OCI-LY1 (cell line): ENCODE measurements around the gene FGF11.
A peak's percentile ranks its signal among the peaks of the same experiment; 100 is the strongest.

Experiments
- H2AFZ ChIP-seq: fragments of 200-600 bp; sonication (generic), shearing (Covaris generic); 2 replicates; pipeline ENCODE4 v1.6.0; 2014; ENCODE audit warnings: antibody characterized with exemption, mild to moderate bottlenecking, low read length
- H3F3A ChIP-seq: fragments of 200-600 bp; sonication (generic), shearing (Covaris generic); 2 replicates; pipeline ENCODE4 v1.6.0; 2014; ENCODE audit warnings: mild to moderate bottlenecking, antibody characterized with exemption, low read length, moderate library complexity; ENCODE audit not compliant: insufficient read depth
- H3K27ac ChIP-seq: fragments of 200-600 bp; sonication (generic); 2 replicates; pipeline ENCODE4 v1.5.1; 2014; ENCODE audit warnings: low read length, mixed run types, mild to moderate bottlenecking, low read depth; ENCODE audit not compliant: poor library complexity, severe bottlenecking
- H3K27me3 ChIP-seq: fragments of 200-600 bp; sonication (generic); 2 replicates; pipeline ENCODE4 v1.6.0; 2014; ENCODE audit warnings: antibody characterized with exemption, mild to moderate bottlenecking, low read length, moderate library complexity; ENCODE audit not compliant: insufficient read depth
- H3K36me3 ChIP-seq: fragments of 200-600 bp; sonication (generic); 2 replicates; pipeline ENCODE4 v1.6.1; 2014; ENCODE audit warnings: mild to moderate bottlenecking, antibody characterized with exemption, low read length, moderate library complexity, mixed read lengths; ENCODE audit not compliant: insufficient read depth
- H3K4me1 ChIP-seq: fragments of 200-600 bp; sonication (generic); 2 replicates; pipeline ENCODE4 v1.5.1; 2014; ENCODE audit warnings: mild to moderate bottlenecking, low read length, moderate library complexity; ENCODE audit not compliant: insufficient read depth, severe bottlenecking
- H3K4me2 ChIP-seq: fragments of 200-600 bp; sonication (generic), shearing (Covaris generic); 2 replicates; pipeline ENCODE4 v1.6.1; 2014; ENCODE audit warnings: low read length
- H3K4me3 ChIP-seq: fragments of 200-600 bp; sonication (generic); 2 replicates; pipeline ENCODE4 v1.5.1; 2014; ENCODE audit warnings: low read length, low read depth, mild to moderate bottlenecking, mixed read lengths; ENCODE audit not compliant: poor library complexity, severe bottlenecking
- H3K79me2 ChIP-seq: fragments of 200-600 bp; shearing (Covaris generic); 2 replicates; pipeline ENCODE4 v1.6.1; 2016; ENCODE audit warnings: mixed run types, low read length, mixed read lengths; ENCODE audit not compliant: insufficient read depth
- H3K9ac ChIP-seq: fragments of 200-600 bp; sonication (generic), shearing (Covaris generic); 2 replicates; pipeline ENCODE4 v1.6.1; 2014; ENCODE audit warnings: mild to moderate bottlenecking, low read length, mixed read lengths
- H3K9me2 ChIP-seq: fragments of 200-600 bp; sonication (generic), shearing (Covaris generic); 2 replicates; pipeline ENCODE4 v1.6.1; 2014; ENCODE audit warnings: low read depth, mild to moderate bottlenecking, low read length, mixed read lengths
- H3K9me3 ChIP-seq: fragments of 200-600 bp; shearing (Covaris generic); 2 replicates; pipeline ENCODE4 v1.6.1; 2014; ENCODE audit warnings: low read length, mixed read lengths
- H4K20me1 ChIP-seq: fragments of 200-600 bp; sonication (generic), shearing (Covaris generic); 2 replicates; pipeline ENCODE4 v1.6.0; 2016; ENCODE audit warnings: mild to moderate bottlenecking, low read length; ENCODE audit not compliant: insufficient read depth
- CTCF ChIP-seq: fragments of 200-600 bp; sonication (generic), shearing (Covaris generic); IDR thresholded peaks from 2 replicates; pipeline ENCODE4 v1.5.1; 2017; ENCODE audit warnings: mild to moderate bottlenecking, antibody characterized with exemption, low read length, moderate library complexity, mixed read lengths
- EZH2 ChIP-seq: fragments of 200-600 bp; sonication (generic), shearing (Covaris generic); IDR thresholded peaks from 2 replicates; pipeline ENCODE4 v1.8.0; 2017; ENCODE audit warnings: borderline replicate concordance, mixed run types, mild to moderate bottlenecking, antibody characterized with exemption, low read length, moderate library complexity, mixed read lengths

The FGF11 gene

GRCh38 chr17:7448461-7448860 lies 9.1 kb downstream of the FGF11 start:
- H4K20me1 ChIP-seq = no peaks in the 10 kb centered on the region
- H3F3A ChIP-seq = no peaks in the 10 kb centered on the region
- no peaks in the 10 kb centered on the region for H3K9me2 ChIP-seq
- no peak overlapping the region for H2AFZ ChIP-seq
- H3K36me3 ChIP-seq = no peaks in the 10 kb centered on the region
- H3K9me3 ChIP-seq = no peaks in the 10 kb centered on the region
- H3K79me2 ChIP-seq = no peaks in the 10 kb centered on the region
- H3K4me3 ChIP-seq = no peak overlapping the region
- peaks cover 8% of the 10 kb centered on the region; the same call in 1 of the 2 replicates for H3K27me3 ChIP-seq
- peaks cover 12% of the 10 kb centered on the region for H3K4me1 ChIP-seq
- TF ChIP-seq CTCF = no peak
- no peak overlapping the region for H3K9ac ChIP-seq
- no peak overlapping the region for H3K4me2 ChIP-seq
- no peak overlapping the region for H3K27ac ChIP-seq

- Histone ChIP-seq H3K79me2 (no peaks in the 10 kb centered on the region), H3K27ac (peak overlapping the region; percentile 6), H4K20me1 (no peaks in the 10 kb centered on the region), H2AFZ (no peak overlapping the region), H3K4me3 (no peak overlapping the region), H3K9me3 (no peaks in the 10 kb centered on the region), H3K27me3 (no peaks in the 10 kb centered on the region), H3K4me1 (peaks cover 18% of the 10 kb centered on the region), H3K4me2 (no peak overlapping the region), H3F3A (no peaks in the 10 kb centered on the region), H3K9ac (no peak overlapping the region), H3K9me2 (no peaks in the 10 kb centered on the region), H3K36me3 (peaks cover 26% of the 10 kb centered on the region)
- TF ChIP-seq CTCF (no peak), EZH2 (no peak)
Measured at GRCh38 chr17:7459961-7460545, 20.7 kb downstream of the FGF11 start.

GRCh38 chr17:7460850-7461660 lies 21.7 kb downstream of the FGF11 start:
- TF ChIP-seq CTCF = no peak
- TF ChIP-seq EZH2 = no peak
- Histone ChIP-seq H3K27ac (no peak overlapping the region), H3K79me2 (no peaks in the 10 kb centered on the region), H2AFZ (no peak overlapping the region), H3F3A (no peaks in the 10 kb centered on the region), H3K4me2 (no peak overlapping the region), H3K9me2 (no peaks in the 10 kb centered on the region), H3K27me3 (no peaks in the 10 kb centered on the region), H3K4me3 (no peak overlapping the region), H4K20me1 (no peaks in the 10 kb centered on the region), H3K4me1 (peaks cover 15% of the 10 kb centered on the region), H3K36me3 (peaks cover 31% of the 10 kb centered on the region), H3K9ac (no peak overlapping the region), H3K9me3 (no peaks in the 10 kb centered on the region)
